SH-SY5Y (cell line): ENCODE results near the gene PCDHGC4.

ENCODE experiments used
- GATA2 ChIP-seq: IDR thresholded peaks from 2 replicates; pipeline ENCODE4 v1.6.1; 2011; ENCODE audit warnings: mild to moderate bottlenecking, low read depth, low read length
- GATA3 ChIP-seq: IDR thresholded peaks from 2 replicates; pipeline ENCODE4 v1.6.1; 2011; ENCODE audit warnings: low read depth, mild to moderate bottlenecking, low read length, moderate library complexity

Gene PCDHGC4

GRCh38 chr5:141523991-141524390 is 39.2 kb downstream of the PCDHGC4 start:
- TF ChIP-seq GATA3 (no peak), GATA2 (no peak)

GRCh38 chr5:141524604-141525597 is 40.1 kb downstream of the PCDHGC4 start:
- TF ChIP-seq GATA3, result no peak
- TF ChIP-seq GATA2, result no peak

GRCh38 chr5:141525653-141526052 is 40.8 kb downstream of the PCDHGC4 start:
- TF ChIP-seq GATA3, result no peak
- TF ChIP-seq GATA2, result no peak

GRCh38 chr5:141527426-141527825 is 42.6 kb downstream of the PCDHGC4 start:
- TF ChIP-seq GATA3 (no peak), GATA2 (no peak)

- TF ChIP-seq GATA3 (no peak), GATA2 (no peak)
Measured at GRCh38 chr5:141528291-141528984, 43.6 kb downstream of the PCDHGC4 start.

- no peak for TF ChIP-seq GATA2
- no peak for TF ChIP-seq GATA3
Measured at GRCh38 chr5:141529002-141529401, 44.2 kb downstream of the PCDHGC4 start.

- TF ChIP-seq GATA3 (no peak), GATA2 (no peak)
Measured at GRCh38 chr5:141529873-141530272, 45.0 kb downstream of the PCDHGC4 start.

- TF ChIP-seq GATA3, result no peak
- no peak for TF ChIP-seq GATA2
Measured at GRCh38 chr5:141532726-141533125, 47.9 kb downstream of the PCDHGC4 start.

GRCh38 chr5:141533897-141534296 is 49.1 kb downstream of the PCDHGC4 start:
- TF ChIP-seq GATA3, result no peak
- no peak for TF ChIP-seq GATA2

GRCh38 chr5:141534492-141535213 is 49.8 kb downstream of the PCDHGC4 start:
- TF ChIP-seq GATA3, result peak; percentile 57; the same call in 1 of the 2 replicates
- TF ChIP-seq GATA2, result peak; percentile 44; the same call in 1 of the 2 replicates
